Esophagus squamous epithelium (tissue), 5 donors: ENCODE data around the gene TALDO1. TPM values are rescaled to one million over a fixed set of nuclear protein-coding genes. Genes with fewer than 3 reads are reported as not detected.

Source experiments
- DNase-seq: peaks from one replicate; lab custom pipeline; 2025; lab: John Stamatoyannopoulos, UW
- H3K27ac ChIP-seq, 4 donors: fragments of 200-600 bp; sonication (generic); one replicate each; pipeline ENCODE4 v1.5.1; 2016 to 2019; ENCODE audit warnings: mild to moderate bottlenecking in 1 of 4
- H3K27me3 ChIP-seq, 4 donors: fragments of 200-600 bp; sonication (generic); 1 replicate in 3 of 4; 2 replicates in 1 of 4; pipeline versions ENCODE4 v1.5.1 to v1.6.0; 2017 to 2021; ENCODE audit warnings: antibody characterized with exemption in 1 of 4
- H3K36me3 ChIP-seq, 3 donors: fragments of 200-600 bp; sonication (generic); one replicate each; pipeline ENCODE4 v1.5.1; 2016 to 2019
- H3K4me1 ChIP-seq, 3 donors: fragments of 200-600 bp; sonication (generic); one replicate each; pipeline ENCODE4 v1.5.1; 2017 to 2019
- H3K4me3 ChIP-seq, 4 donors: fragments of 200-600 bp; sonication (generic); 1 replicate in 3 of 4; 2 replicates in 1 of 4; pipeline ENCODE4 v1.5.1; 2016 to 2019; ENCODE audit warnings: mild to moderate bottlenecking in 2 of 4, moderate library complexity in 1 of 4
- H3K9me3 ChIP-seq, 3 donors: fragments of 200-600 bp; sonication (generic); one replicate each; pipeline ENCODE4 v1.5.1; 2016 to 2019
- CTCF ChIP-seq, 6 experiments: fragments of 450-650 bp in 4 of 6; fragments of 200-600 bp in 2 of 6; sonication (generic) in 2 of 6; IDR thresholded peaks; one replicate each; pipeline ENCODE4 v1.5.1; 2016 to 2019; ENCODE audit warnings: antibody characterized with exemption in 6 of 6, mild to moderate bottlenecking in 4 of 6, moderate library complexity in 4 of 6
- POLR2A ChIP-seq, 4 donors: fragments of 450-650 bp; IDR thresholded peaks; one replicate each; pipeline ENCODE4 v1.6.1; 2017; ENCODE audit warnings: antibody characterized with exemption in 4 of 4, mild to moderate bottlenecking in 4 of 4, moderate library complexity in 3 of 4
- WGBS, 2 donors: methylation state at CpG; one replicate each; pipeline ENCODE4 v1.1.5; 2018; 5-methylcytosine and 5-hydroxymethylcytosine counted together
- intact Hi-C: fragments of 100-400 bp; cut with DNase I; formaldehyde crosslinking; loops from one replicate; pipeline ENCODE4 v1.15.0; 2022
- total RNA-seq, 4 donors: library from RNA; depleted of rRNA; stranded (reverse); fragments of >200 nt; gene quantifications; one replicate each; pipeline ENCODE4 v1.1.0, GENCODE V29; 2016
- donor health status: DM: yes; HTN: yes; CAD: no.

Gene TALDO1
- total RNA-seq, 4 donors from 2014 or later = 311 to 629 (median 504) TPM

GRCh38 chr11:788953-789940 lies 42.0 kb downstream of the TALDO1 start:
- DNase-seq = no peak
- Histone ChIP-seq H3K4me3 (peak overlapping the region in 1 of 4 donors; percentile 35), H3K27ac (no peak overlapping the region), H3K9me3 (no peaks in the 10 kb centered on the region), H3K36me3 (peaks cover 4 to 27% (median 4%) of the 10 kb centered on the region in 3 donors), H3K27me3 (peaks cover 0 to 37% (median 3%) of the 10 kb centered on the region in 4 donors), H3K4me1 (peaks cover 0 to 24% (median under 1%) of the 10 kb centered on the region in 3 donors)
- no peak for TF ChIP-seq CTCF (IDR thresholded peaks at IDR 0.05)
- no peak for TF ChIP-seq POLR2A (IDR thresholded peaks at IDR 0.05)
- 24 to 40% methylated on average over 1 to 6 of the region's 31 CpGs for WGBS, 2 donors
- intact Hi-C loops = no loop called here

DNA sequence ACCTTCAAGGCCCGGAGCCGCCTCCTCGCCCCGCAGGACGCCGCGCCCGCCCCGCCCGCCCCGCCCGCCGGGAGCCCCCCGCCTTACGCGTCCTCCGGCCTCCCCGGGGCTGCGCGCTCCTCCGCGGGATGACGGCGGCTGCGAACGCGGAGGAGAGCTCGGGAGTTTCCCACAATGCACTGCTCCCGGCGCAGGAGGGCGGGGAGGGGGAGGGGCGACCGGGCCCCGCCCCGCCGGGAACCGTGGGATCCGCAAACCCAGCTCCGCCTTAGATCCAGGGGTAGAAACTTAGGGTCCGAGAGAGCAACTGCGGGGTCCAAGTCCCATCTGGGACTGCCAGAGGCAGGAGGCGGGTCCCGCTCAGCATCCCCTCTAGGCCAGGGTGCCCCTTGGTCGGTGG lies 42.7 kb downstream of the TALDO1 start, which contains the start of gene CEND1:
CEND1 (minus strand) TSS at position 148 of the 400 bp plus-strand sequence. CDS start 1,514 bp downstream, outside the sequence.
- Histone ChIP-seq H3K4me3 (peak within 1 kb of the TSS in 1 of 4 donors; percentile 35), H3K27me3 (peaks cover 0 to 37% (median 3%) of the 10 kb centered on the region in 4 donors), H3K36me3 (peaks cover 4 to 30% (median 4%) of the 10 kb centered on the region in 3 donors), H3K9me3 (no peaks in the 10 kb centered on the region), H3K4me1 (peaks cover 6 to 30% (median 7%) of the 10 kb centered on the region in 3 donors), H3K27ac (no peak within 1 kb of the TSS)
- DNase-seq = no peak
- intact Hi-C loops = no loop called here
- no CpG with 5 or more reads among the region's 44 CpGs for WGBS, 2 donors
- no peak for TF ChIP-seq POLR2A (IDR thresholded peaks at IDR 0.05)
- no peak for TF ChIP-seq CTCF (IDR thresholded peaks at IDR 0.05)

GRCh38 chr11:790721-791564 lies 43.7 kb downstream of the TALDO1 start:
- intact Hi-C loops = no loop called here
- DNase-seq = no peak
- Histone ChIP-seq H3K36me3 (peaks cover 4 to 30% (median 4%) of the 10 kb centered on the region in 3 donors), H3K27ac (no peak overlapping the region), H3K9me3 (no peaks in the 10 kb centered on the region), H3K4me1 (peaks cover 15 to 40% (median 17%) of the 10 kb centered on the region in 3 donors), H3K4me3 (no peak overlapping the region), H3K27me3 (peaks cover 0 to 37% (median 3%) of the 10 kb centered on the region in 4 donors)
- 41 to 70% methylated on average over 2 to 6 of the region's 18 CpGs for WGBS, 2 donors
- TF ChIP-seq CTCF (IDR thresholded peaks at IDR 0.05) (no peak), POLR2A (IDR thresholded peaks at IDR 0.05) (no peak)

GRCh38 chr11:791658-792534 lies 44.6 kb downstream of the TALDO1 start:
- Histone ChIP-seq H3K4me3 (no peak overlapping the region), H3K9me3 (no peaks in the 10 kb centered on the region), H3K4me1 (peaks cover 22 to 50% (median 25%) of the 10 kb centered on the region in 3 donors), H3K27ac (no peak overlapping the region), H3K27me3 (peaks cover 0 to 36% (median 3%) of the 10 kb centered on the region in 4 donors), H3K36me3 (peaks cover 4 to 30% (median 4%) of the 10 kb centered on the region in 3 donors)
- DNase-seq = no peak
- WGBS, 2 donors = no CpG with 5 or more reads among the region's 49 CpGs
- TF ChIP-seq POLR2A (IDR thresholded peaks at IDR 0.05) (no peak), CTCF (IDR thresholded peaks at IDR 0.05) (no peak)
- intact Hi-C loops = no loop called here
